ENCODE data around the gene TSPAN18. TPM values are rescaled to one million over a fixed set of nuclear protein-coding genes. Genes with fewer than 3 reads are reported as not detected.
A peak's percentile ranks its signal among the peaks of the same experiment; 100 is the strongest.

Gene TSPAN18
- polyA plus RNA-seq, 1 of the 3 experiments (the other 2 are of a cell fraction) = 0.72 TPM

DNA sequence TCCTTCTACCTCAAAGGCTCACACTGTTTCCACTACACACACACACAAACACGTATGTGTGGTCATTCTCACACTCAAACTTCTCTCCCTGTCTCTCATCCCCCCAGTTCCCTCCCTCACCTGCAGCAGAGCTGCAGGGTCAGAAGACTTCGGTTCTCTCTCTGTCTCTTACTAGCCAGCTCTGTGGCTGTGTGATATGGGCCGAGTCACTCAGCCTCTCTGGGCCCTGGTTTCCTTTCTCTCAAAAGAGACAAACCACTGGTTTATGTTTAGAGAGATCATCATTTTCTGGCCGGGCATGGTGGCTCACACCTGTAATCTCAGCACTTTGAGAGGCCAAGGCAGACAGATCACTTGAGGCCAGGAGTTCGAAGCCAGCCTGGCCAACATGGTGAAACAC is 21.1 kb downstream of the TSPAN18 start:
- Histone ChIP-seq H3K36me3 (replicated peaks in 1 of 2; ENCODE audit: control insufficient read depth in 1 of 2, insufficient read depth in 2 of 2, low read length in 1 of 2) (no peaks in the 10 kb centered on the region), H3K4me1 (ENCODE audit: control insufficient read depth in 1 of 2, insufficient read depth in 2 of 2, low read depth in 1 of 2, low read length in 1 of 2) (peaks cover 0 to 67% of the 10 kb centered on the region in 2 experiments; a peak in 2 of 4 replicates), H3F3A (replicated peaks; ENCODE audit: insufficient read depth) (no peaks in the 10 kb centered on the region), H3K79me2 (ENCODE audit: insufficient read depth) (no peaks in the 10 kb centered on the region), H3K27ac (ENCODE audit: low read depth in 2 of 2, low read length in 1 of 2) (no peak overlapping the region; a peak in 1 of 4 replicates), H2AFZ (ENCODE audit: low read depth) (no peak overlapping the region), H3K9me2 (no peaks in the 10 kb centered on the region), H3K9ac (no peak overlapping the region), H3K4me2 (no peak overlapping the region), H4K20me1 (ENCODE audit: insufficient read depth) (no peaks in the 10 kb centered on the region), H3K9me3 (no peaks in the 10 kb centered on the region), H3K27me3 (ENCODE audit: insufficient read depth) (no peaks in the 10 kb centered on the region; the same call in 1 of the 2 replicates), H3K4me3 (ENCODE audit: low read depth in 2 of 2, low read length in 1 of 2) (no peak overlapping the region)
- WGBS (ENCODE audit: low lambda C conversion rate) = 85% methylated on average over 5 of the region's 5 CpGs
- TF ChIP-seq, protein P1, sequence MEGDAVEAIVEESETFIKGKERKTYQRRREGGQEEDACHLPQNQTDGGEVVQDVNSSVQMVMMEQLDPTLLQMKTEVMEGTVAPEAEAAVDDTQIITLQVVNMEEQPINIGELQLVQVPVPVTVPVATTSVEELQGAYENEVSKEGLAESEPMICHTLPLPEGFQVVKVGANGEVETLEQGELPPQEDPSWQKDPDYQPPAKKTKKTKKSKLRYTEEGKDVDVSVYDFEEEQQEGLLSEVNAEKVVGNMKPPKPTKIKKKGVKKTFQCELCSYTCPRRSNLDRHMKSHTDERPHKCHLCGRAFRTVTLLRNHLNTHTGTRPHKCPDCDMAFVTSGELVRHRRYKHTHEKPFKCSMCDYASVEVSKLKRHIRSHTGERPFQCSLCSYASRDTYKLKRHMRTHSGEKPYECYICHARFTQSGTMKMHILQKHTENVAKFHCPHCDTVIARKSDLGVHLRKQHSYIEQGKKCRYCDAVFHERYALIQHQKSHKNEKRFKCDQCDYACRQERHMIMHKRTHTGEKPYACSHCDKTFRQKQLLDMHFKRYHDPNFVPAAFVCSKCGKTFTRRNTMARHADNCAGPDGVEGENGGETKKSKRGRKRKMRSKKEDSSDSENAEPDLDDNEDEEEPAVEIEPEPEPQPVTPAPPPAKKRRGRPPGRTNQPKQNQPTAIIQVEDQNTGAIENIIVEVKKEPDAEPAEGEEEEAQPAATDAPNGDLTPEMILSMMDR (IDR thresholded peaks at IDR 0.05) = no peak
- TF ChIP-seq RAD21 (IDR thresholded peaks at IDR 0.05; ENCODE audit: low read length) (no peak), POLR2AphosphoS5 (IDR thresholded peaks at IDR 0.05; ENCODE audit: low read depth, low read length) (no peak), SIN3A (IDR thresholded peaks at IDR 0.05; ENCODE audit: borderline replicate concordance, low read depth, low read length) (no peak), RXRA (IDR thresholded peaks at IDR 0.05; ENCODE audit: borderline replicate concordance, low read depth) (no peak), NFIC (IDR thresholded peaks at IDR 0.05; ENCODE audit: borderline replicate concordance) (no peak), SMC3 (IDR thresholded peaks at IDR 0.05; ENCODE audit: low read depth, low read length) (no peak)
- no peak for DNase-seq
- ChIA-PET POLR2A (no interaction called here), CTCF (interaction anchor here (0.9 to 2.5 kb wide), 6 partner anchors 14 to 191 kb away, joined by 3 to 14 read pairs (median 4); no protein-coding TSS in a partner anchor)

DNA sequence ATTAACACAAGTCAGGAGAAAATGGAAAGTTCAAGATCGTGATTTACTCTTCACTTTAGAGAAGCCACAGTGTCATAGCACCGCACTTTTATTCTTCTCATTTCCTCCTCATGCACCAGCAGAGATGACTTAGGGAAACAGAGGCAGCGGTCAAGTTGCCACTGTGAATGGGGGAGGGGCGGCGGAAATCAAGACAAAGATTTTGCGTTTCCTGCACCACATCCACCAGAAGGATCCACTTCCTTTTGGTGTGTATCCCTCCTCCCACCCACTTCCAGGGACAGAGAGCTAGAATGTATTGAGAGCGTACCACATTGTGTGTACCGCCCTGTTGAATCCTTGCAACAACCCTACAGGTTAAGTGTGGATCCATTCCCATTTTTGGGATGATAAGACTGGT is 21.8 kb downstream of the TSPAN18 start:
- Histone ChIP-seq H3K79me2 (ENCODE audit: insufficient read depth) (no peaks in the 10 kb centered on the region), H3K36me3 (replicated peaks in 1 of 2; ENCODE audit: control insufficient read depth in 1 of 2, insufficient read depth in 2 of 2, low read length in 1 of 2) (no peaks in the 10 kb centered on the region), H3F3A (replicated peaks; ENCODE audit: insufficient read depth) (no peaks in the 10 kb centered on the region), H3K27me3 (ENCODE audit: insufficient read depth) (no peaks in the 10 kb centered on the region; the same call in 1 of the 2 replicates), H3K9me2 (no peaks in the 10 kb centered on the region), H3K4me3 (ENCODE audit: low read depth in 2 of 2, low read length in 1 of 2) (no peak overlapping the region), H2AFZ (ENCODE audit: low read depth) (no peak overlapping the region), H3K27ac (ENCODE audit: low read depth in 2 of 2, low read length in 1 of 2) (no peak overlapping the region), H3K9me3 (no peaks in the 10 kb centered on the region), H4K20me1 (ENCODE audit: insufficient read depth) (no peaks in the 10 kb centered on the region), H3K9ac (no peak overlapping the region), H3K4me1 (ENCODE audit: control insufficient read depth in 1 of 2, insufficient read depth in 2 of 2, low read depth in 1 of 2, low read length in 1 of 2) (peaks cover 0 to 65% of the 10 kb centered on the region in 2 experiments; a peak in 2 of 4 replicates), H3K4me2 (no peak overlapping the region)
- CTCF ChIA-PET = interaction anchor here (0.7 to 2.5 kb wide), 5 partner anchors 13 to 192 kb away, joined by 3 to 12 read pairs (median 3); no protein-coding TSS in a partner anchor
- no peak for DNase-seq
- POLR2A ChIA-PET = no interaction called here
- TF ChIP-seq RAD21 (IDR thresholded peaks at IDR 0.05; ENCODE audit: low read length) (no peak), RFX5 (IDR thresholded peaks at IDR 0.05; ENCODE audit: low read length) (no peak), SIN3A (IDR thresholded peaks at IDR 0.05; ENCODE audit: borderline replicate concordance, low read depth, low read length) (no peak), ELF1 (IDR thresholded peaks at IDR 0.05) (no peak)
- 92% methylated on average over 8 of the region's 8 CpGs for WGBS (ENCODE audit: low lambda C conversion rate)

DNA sequence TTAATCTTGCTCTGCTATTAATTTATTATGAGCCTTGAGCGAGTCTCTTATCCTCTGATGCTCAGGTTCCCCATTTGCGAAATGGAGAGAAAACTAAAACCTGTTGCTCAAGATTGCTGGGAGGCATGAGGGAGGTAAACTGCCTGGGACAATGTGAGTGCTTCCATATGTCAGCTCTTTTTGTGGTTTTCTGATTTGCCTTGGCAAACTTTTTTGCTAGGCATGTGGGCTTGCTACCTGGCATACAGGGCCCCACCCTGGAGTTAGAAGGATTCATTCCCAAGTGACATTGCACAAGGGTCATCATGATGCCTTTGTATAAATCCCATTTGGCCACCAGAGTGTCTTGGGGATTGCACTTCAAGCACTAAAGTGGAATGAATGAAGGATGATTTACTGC is 22.4 kb downstream of the TSPAN18 start:
- H3K27ac ChIP-seq (ENCODE audit: low read depth in 2 of 2, low read length in 1 of 2) = peak overlapping the region in 1 of 2 experiments; percentile 4; a peak in 1 of 4 replicates
- H4K20me1 ChIP-seq (ENCODE audit: insufficient read depth) = no peaks in the 10 kb centered on the region
- H2AFZ ChIP-seq (ENCODE audit: low read depth) = no peak overlapping the region
- TF ChIP-seq FOSL2 (IDR thresholded peaks at IDR 0.05; ENCODE audit: borderline replicate concordance, low read depth) = no peak
- no peak overlapping the region for H3K4me3 ChIP-seq (ENCODE audit: low read depth in 2 of 2, low read length in 1 of 2)
- no peaks in the 10 kb centered on the region for H3K9me3 ChIP-seq
- H3K9me2 ChIP-seq = no peaks in the 10 kb centered on the region
- H3K79me2 ChIP-seq (ENCODE audit: insufficient read depth) = no peaks in the 10 kb centered on the region
- no peaks in the 10 kb centered on the region for H3F3A ChIP-seq (replicated peaks; ENCODE audit: insufficient read depth)
- no peaks in the 10 kb centered on the region; the same call in 1 of the 2 replicates for H3K27me3 ChIP-seq (ENCODE audit: insufficient read depth)
- CTCF ChIA-PET = interaction anchor here (0.7 to 2.5 kb wide), 3 partner anchors 13 to 153 kb away, joined by 3 to 12 read pairs (median 12); no protein-coding TSS in a partner anchor
- no peak overlapping the region for H3K9ac ChIP-seq
- POLR2A ChIA-PET = no interaction called here
- peaks cover 0 to 65% of the 10 kb centered on the region in 2 experiments; a peak in 2 of 4 replicates for H3K4me1 ChIP-seq (ENCODE audit: control insufficient read depth in 1 of 2, insufficient read depth in 2 of 2, low read depth in 1 of 2, low read length in 1 of 2)
- H3K4me2 ChIP-seq = no peak overlapping the region
- WGBS (ENCODE audit: low lambda C conversion rate) = 97% methylated on average over 2 of the region's 2 CpGs
- H3K36me3 ChIP-seq (replicated peaks in 1 of 2; ENCODE audit: control insufficient read depth in 1 of 2, insufficient read depth in 2 of 2, low read length in 1 of 2) = no peaks in the 10 kb centered on the region
- DNase-seq = no peak
